Activated T-helper 2 cell treated with anti-CD3 and anti-CD28 coated beads, Interferon-gamma antibody, Interleukin-2, Interleukin-4, amounts not matched to agents 10 μg/mL and 5 μg/mL and 100 μg/mL, durations not matched to agents 14 hours and 24 hours and 36 hours (primary cell): ENCODE data around the gene CDK10. TPM values are rescaled to one million over a fixed set of nuclear protein-coding genes. Genes with fewer than 3 reads are reported as not detected.

ENCODE experiments used
- DNase-seq: peaks from one replicate; pipeline ENCODE4 v3.0.0; 2021; ENCODE audit warnings: low spot score
- H3K27ac Mint-ChIP-seq: one replicate; pipeline ENCODE4 v1.8.0; 2021; ENCODE audit warnings: mixed read lengths
- H3K27me3 Mint-ChIP-seq: one replicate; pipeline ENCODE4 v1.8.0; 2021; ENCODE audit warnings: low read depth, mixed read lengths
- H3K36me3 Mint-ChIP-seq: one replicate; pipeline ENCODE4 v1.8.0; 2021; ENCODE audit warnings: low read depth, mixed read lengths
- H3K4me1 Mint-ChIP-seq: one replicate; pipeline ENCODE4 v1.8.0; 2021; ENCODE audit warnings: low read depth, mixed read lengths
- H3K4me3 Mint-ChIP-seq: one replicate; pipeline ENCODE4 v1.8.0; 2021; ENCODE audit warnings: low read depth, mild to moderate bottlenecking, moderate library complexity, mixed read lengths
- H3K9me3 Mint-ChIP-seq: one replicate; pipeline ENCODE4 v1.8.0; 2021; ENCODE audit warnings: mixed read lengths
- intact Hi-C: fragments of 100-400 bp; cut with micrococcal nuclease; formaldehyde crosslinking; loops from one replicate; pipeline ENCODE4 v1.15.1; 2023
- total RNA-seq: library from RNA; stranded (reverse); gene quantifications from 2 replicates; pipeline ENCODE4 v1.2.3, GENCODE V29; 2022

The CDK10 gene
- total RNA-seq, 1 donor from 2014 or later = 95.5 TPM

DNA sequence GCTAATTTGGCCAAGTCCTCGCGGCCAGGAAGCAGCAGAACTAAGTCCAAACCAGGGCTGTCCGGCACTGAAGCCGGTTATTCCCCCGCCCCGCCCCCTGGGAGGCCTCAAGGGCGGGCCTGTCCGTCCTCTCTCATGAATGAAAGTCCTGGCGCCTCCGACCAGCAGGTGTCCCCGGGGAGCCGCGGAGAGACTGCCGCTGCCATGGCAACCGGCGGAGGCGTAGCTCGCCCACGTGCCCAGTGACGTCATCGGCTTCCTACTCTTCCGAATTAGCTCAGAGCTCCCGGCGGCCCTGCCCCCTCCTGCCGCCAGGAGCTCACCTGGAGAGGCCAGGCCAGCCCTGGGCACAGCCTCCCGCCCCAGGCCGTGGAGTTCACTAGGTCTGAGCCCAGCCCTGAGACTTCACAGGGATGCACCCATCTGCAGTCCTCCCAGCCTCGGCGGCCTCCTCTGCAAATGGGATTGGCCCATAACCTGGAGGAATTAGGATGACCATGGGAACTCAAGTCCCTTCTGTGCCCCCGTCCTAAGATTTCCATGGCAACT is 13.7 kb downstream of the CDK10 start:
- H3K27me3 Mint-ChIP-seq = no peaks in the 10 kb centered on the region
- peak; percentile 95 for DNase-seq
- H3K27ac Mint-ChIP-seq = peak overlapping the region; percentile 67
- no peaks in the 10 kb centered on the region for H3K9me3 Mint-ChIP-seq
- peaks cover 12% of the 10 kb centered on the region for H3K4me1 Mint-ChIP-seq
- peak overlapping the region; percentile 83 for H3K4me3 Mint-ChIP-seq
- intact Hi-C loops = loop anchor here (1.0 to 5.0 kb wide), 4 partner anchors 13 to 272 kb away; partner anchors contain the start of genes CDK10 and FANCA
- H3K36me3 Mint-ChIP-seq = peaks cover 5% of the 10 kb centered on the region

GRCh38 chr16:89700649-89701424 is 14.3 kb downstream of the CDK10 start:
- H3K4me3 Mint-ChIP-seq = peak overlapping the region; percentile 83
- peak overlapping the region; percentile 67 for H3K27ac Mint-ChIP-seq
- peaks cover 4% of the 10 kb centered on the region for H3K36me3 Mint-ChIP-seq
- H3K4me1 Mint-ChIP-seq = peaks cover 13% of the 10 kb centered on the region
- H3K27me3 Mint-ChIP-seq = no peaks in the 10 kb centered on the region
- DNase-seq = peak; percentile 60
- intact Hi-C loops = loop anchor here (1.0 to 5.0 kb wide), 5 partner anchors 14 to 271 kb away; partner anchors contain the start of genes CDK10, FANCA and ZNF276
- H3K9me3 Mint-ChIP-seq = no peaks in the 10 kb centered on the region

DNA sequence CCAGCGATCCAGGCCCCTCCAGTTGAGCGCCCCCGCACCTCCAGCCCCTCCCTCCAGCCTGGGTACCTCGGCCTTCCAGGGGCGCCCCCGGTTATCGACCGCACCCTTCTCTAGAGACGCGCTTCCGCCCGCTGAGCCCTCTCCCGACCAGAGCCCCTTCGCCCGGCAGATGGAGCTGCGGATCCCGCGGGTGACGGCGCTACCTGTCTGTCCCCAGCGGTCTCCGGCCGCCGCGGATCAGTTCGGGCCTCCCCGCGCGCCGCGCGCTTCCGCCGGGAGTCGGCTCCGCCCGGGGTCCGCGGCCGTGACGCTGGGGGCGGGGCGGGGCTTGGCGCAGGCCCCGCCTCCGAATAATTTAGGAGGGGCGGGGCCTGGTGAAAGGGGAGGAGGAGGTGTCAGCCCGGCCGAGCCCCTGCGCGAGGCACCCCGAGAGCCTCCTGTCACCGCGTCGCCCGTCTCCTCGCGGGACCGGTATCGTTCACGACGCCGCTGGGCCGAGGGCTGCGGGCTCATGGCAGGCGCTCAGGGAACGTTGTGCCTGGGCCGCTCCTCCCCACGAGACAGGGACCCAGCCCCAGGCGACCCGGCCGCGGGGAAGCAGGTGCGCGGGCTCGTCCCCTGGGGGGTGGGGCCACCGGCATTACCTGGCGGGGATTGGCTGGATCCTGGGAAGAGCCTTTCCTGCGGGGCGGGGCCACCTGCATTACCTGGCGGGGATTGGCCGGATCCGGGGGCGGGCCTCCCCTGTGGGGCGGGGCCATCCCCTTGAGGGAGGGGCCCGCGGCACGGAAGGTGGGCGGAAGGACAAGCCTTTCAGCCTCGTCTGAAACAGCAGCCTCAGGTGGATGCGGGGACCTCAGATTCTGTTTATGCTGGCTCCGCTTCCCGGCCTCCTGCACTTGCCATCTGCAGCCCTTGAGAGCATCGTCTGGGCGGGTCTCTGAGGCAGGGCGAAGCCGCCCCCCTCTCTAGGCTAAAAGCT is 15.2 kb downstream of the CDK10 start, which contains the start of gene SPATA2L:
TSS of gene SPATA2L (minus strand) at position 281 of the 982 bp plus-strand sequence. CDS start 473 bp downstream, outside the sequence.
- Mint-ChIP-seq H3K4me3 (peak within 1 kb of the TSS; percentile 83), H3K36me3 (peaks cover 4% of the 10 kb centered on the region), H3K27ac (peak within 1 kb of the TSS; percentile 76), H3K9me3 (no peaks in the 10 kb centered on the region), H3K4me1 (peaks cover 16% of the 10 kb centered on the region), H3K27me3 (no peaks in the 10 kb centered on the region)
- peak; percentile 96 for DNase-seq
- intact Hi-C loops = loop anchor here (1.0 to 5.0 kb wide), 3 partner anchors 15 to 271 kb away; partner anchors contain the start of genes CDK10 and ZNF276

DNA sequence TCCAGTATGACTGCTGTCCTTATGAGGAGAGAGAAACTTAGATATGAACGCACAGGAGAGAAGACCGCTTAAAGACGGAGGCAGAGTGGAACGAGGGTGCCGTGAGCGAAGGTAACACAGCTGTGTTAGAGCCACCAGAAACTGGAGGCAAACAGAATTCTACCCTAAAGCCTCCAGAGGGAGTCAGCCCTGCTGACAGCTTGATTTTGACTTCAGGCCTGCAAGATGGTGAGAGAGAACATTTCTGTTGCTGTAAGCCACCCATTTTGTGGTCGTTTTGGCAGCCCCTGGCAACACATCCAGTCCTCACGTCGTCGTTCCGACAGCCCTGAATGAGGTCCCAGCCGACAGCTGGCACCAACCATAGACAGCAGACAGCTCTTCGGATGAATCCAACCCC is 17.8 kb downstream of the CDK10 start:
- Mint-ChIP-seq H3K27me3 (no peaks in the 10 kb centered on the region), H3K4me1 (peaks cover 15% of the 10 kb centered on the region), H3K9me3 (no peaks in the 10 kb centered on the region), H3K4me3 (no peak overlapping the region), H3K36me3 (peaks cover under 1% of the 10 kb centered on the region), H3K27ac (no peak overlapping the region)
- intact Hi-C loops = loop anchor here (5.0 kb wide), 1 partner anchor 268 kb away; no protein-coding TSS in a partner anchor
- no peak for DNase-seq

- no peaks in the 10 kb centered on the region for H3K36me3 Mint-ChIP-seq
Measured at GRCh38 chr16:89705006-89705405, 18.5 kb downstream of the CDK10 start.

GRCh38 chr16:89706518-89707260 is 20.2 kb downstream of the CDK10 start:
- Mint-ChIP-seq H3K9me3 (no peaks in the 10 kb centered on the region), H3K4me1 (peaks cover 9% of the 10 kb centered on the region), H3K27me3 (no peaks in the 10 kb centered on the region), H3K4me3 (no peak overlapping the region), H3K36me3 (no peaks in the 10 kb centered on the region), H3K27ac (no peak overlapping the region)
- intact Hi-C loops = loop anchor here (1.0 to 2.0 kb wide), 2 partner anchors 86 to 154 kb away; no protein-coding TSS in a partner anchor
- no peak for DNase-seq

More at GRCh38 chr16:89705006-89705405, 18.5 kb downstream of the CDK10 start:
- Mint-ChIP-seq H3K27ac (no peak overlapping the region), H3K4me1 (peaks cover 12% of the 10 kb centered on the region), H3K27me3 (no peaks in the 10 kb centered on the region), H3K4me3 (no peak overlapping the region), H3K9me3 (no peaks in the 10 kb centered on the region)
- intact Hi-C loops = no loop called here
- no peak for DNase-seq

GRCh38 chr16:89707695-89708094 is 21.2 kb downstream of the CDK10 start:
- Mint-ChIP-seq H3K9me3 (no peaks in the 10 kb centered on the region), H3K27me3 (no peaks in the 10 kb centered on the region), H3K27ac (no peak overlapping the region), H3K4me3 (no peak overlapping the region), H3K4me1 (peaks cover 4% of the 10 kb centered on the region), H3K36me3 (no peaks in the 10 kb centered on the region)
- intact Hi-C loops = loop anchor here (2.0 kb wide), 1 partner anchor 85 kb away; no protein-coding TSS in a partner anchor
- DNase-seq = no peak

GRCh38 chr16:89708481-89708931 is 22.0 kb downstream of the CDK10 start:
- DNase-seq = no peak
- Mint-ChIP-seq H3K9me3 (no peaks in the 10 kb centered on the region), H3K4me3 (no peak overlapping the region), H3K27me3 (no peaks in the 10 kb centered on the region), H3K27ac (no peak overlapping the region), H3K4me1 (peaks cover 4% of the 10 kb centered on the region), H3K36me3 (no peaks in the 10 kb centered on the region)
- intact Hi-C loops = no loop called here

DNA sequence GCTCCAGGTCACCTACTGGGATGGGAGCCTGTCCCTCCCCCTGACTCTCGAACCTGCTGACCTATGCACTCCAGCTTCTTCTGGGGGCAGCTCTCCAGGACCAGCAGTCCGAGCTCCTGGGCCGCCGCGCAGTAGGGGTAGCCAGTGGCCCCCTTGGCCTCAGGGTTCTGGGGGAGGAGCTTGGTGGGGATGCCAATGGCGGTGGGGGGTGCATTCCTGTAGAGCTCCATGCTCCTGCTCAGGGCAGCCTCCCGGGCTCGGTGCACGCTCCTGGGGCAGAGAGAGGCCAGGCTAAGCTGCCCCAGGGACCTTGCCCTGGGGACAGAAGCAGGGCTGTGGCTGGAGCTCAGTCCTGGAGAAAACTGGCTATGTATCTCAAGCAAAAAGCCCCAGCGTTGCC is 22.7 kb downstream of the CDK10 start:
- Mint-ChIP-seq H3K27me3 (no peaks in the 10 kb centered on the region), H3K36me3 (peaks cover 3% of the 10 kb centered on the region), H3K4me1 (peaks cover 6% of the 10 kb centered on the region), H3K9me3 (no peaks in the 10 kb centered on the region), H3K27ac (no peak overlapping the region), H3K4me3 (no peak overlapping the region)
- DNase-seq = no peak
- intact Hi-C loops = no loop called here

GRCh38 chr16:89709716-89710432 is 23.4 kb downstream of the CDK10 start:
- peaks cover 9% of the 10 kb centered on the region for H3K36me3 Mint-ChIP-seq
- no peaks in the 10 kb centered on the region for H3K9me3 Mint-ChIP-seq
- peak overlapping the region; percentile 56 for H3K4me3 Mint-ChIP-seq
- H3K27ac Mint-ChIP-seq = no peak overlapping the region
- no peak for DNase-seq
- H3K4me1 Mint-ChIP-seq = peaks cover 6% of the 10 kb centered on the region
- intact Hi-C loops = no loop called here
- no peaks in the 10 kb centered on the region for H3K27me3 Mint-ChIP-seq
